ENCODE results near the gene DPEP3. TPM values are rescaled to one million over a fixed set of nuclear protein-coding genes. Genes with fewer than 3 reads are reported as not detected.
"Not testable (repeated sequence)": the region's sequence is repeated elsewhere in the genome, so short reads cannot be mapped to it uniquely, and the experiment has no call there.

The DPEP3 gene
- total RNA-seq, 4 donors from 2014 or later: 0.11 to 0.40 TPM; not detected in 2

DNA sequence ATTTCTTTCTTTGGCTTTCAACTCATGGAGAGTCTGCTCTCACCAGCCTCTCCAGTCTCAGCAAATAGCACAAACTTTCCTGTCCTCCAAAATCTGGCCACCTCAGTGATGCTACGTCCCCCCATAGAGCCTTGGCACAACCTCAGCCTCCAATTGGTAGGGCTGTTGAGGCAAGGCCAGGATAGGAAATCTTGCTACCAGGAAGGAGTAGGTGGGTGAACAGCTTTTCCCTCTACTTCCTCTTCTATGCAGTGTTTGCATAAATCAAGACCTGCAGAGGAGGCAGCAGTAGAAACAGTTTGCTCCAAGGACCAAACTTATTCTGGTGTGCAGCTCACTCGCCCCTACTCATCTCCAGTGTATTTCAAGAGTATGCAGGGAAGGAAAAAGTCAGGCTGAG lies 19.7 kb upstream of the DPEP3 start:
- intact Hi-C loops (cut with DNase I): loop anchor here (10.0 kb wide), 1 partner anchor 235 kb away; the partner anchor contains the start of gene ESRP2
- WGBS, 2 donors: 60 to 74% methylated on average over 2 of the region's 2 CpGs
- TF ChIP-seq, protein P1, sequence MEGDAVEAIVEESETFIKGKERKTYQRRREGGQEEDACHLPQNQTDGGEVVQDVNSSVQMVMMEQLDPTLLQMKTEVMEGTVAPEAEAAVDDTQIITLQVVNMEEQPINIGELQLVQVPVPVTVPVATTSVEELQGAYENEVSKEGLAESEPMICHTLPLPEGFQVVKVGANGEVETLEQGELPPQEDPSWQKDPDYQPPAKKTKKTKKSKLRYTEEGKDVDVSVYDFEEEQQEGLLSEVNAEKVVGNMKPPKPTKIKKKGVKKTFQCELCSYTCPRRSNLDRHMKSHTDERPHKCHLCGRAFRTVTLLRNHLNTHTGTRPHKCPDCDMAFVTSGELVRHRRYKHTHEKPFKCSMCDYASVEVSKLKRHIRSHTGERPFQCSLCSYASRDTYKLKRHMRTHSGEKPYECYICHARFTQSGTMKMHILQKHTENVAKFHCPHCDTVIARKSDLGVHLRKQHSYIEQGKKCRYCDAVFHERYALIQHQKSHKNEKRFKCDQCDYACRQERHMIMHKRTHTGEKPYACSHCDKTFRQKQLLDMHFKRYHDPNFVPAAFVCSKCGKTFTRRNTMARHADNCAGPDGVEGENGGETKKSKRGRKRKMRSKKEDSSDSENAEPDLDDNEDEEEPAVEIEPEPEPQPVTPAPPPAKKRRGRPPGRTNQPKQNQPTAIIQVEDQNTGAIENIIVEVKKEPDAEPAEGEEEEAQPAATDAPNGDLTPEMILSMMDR (IDR thresholded peaks at IDR 0.05): no peak
- TF ChIP-seq POLR2A (IDR thresholded peaks at IDR 0.05): no peak
- Histone ChIP-seq H3K27ac (peak overlapping the region in 1 of 3 donors; percentile 43), H3K9me3 (no peaks in the 10 kb centered on the region), H3K4me3 (replicated peaks in 1 of 3) (no peak overlapping the region), H3K36me3 (no peaks in the 10 kb centered on the region), H3K4me1 (no peaks in the 10 kb centered on the region), H3K27me3 (no peaks in the 10 kb centered on the region)
- DNase-seq: no peak

DNA sequence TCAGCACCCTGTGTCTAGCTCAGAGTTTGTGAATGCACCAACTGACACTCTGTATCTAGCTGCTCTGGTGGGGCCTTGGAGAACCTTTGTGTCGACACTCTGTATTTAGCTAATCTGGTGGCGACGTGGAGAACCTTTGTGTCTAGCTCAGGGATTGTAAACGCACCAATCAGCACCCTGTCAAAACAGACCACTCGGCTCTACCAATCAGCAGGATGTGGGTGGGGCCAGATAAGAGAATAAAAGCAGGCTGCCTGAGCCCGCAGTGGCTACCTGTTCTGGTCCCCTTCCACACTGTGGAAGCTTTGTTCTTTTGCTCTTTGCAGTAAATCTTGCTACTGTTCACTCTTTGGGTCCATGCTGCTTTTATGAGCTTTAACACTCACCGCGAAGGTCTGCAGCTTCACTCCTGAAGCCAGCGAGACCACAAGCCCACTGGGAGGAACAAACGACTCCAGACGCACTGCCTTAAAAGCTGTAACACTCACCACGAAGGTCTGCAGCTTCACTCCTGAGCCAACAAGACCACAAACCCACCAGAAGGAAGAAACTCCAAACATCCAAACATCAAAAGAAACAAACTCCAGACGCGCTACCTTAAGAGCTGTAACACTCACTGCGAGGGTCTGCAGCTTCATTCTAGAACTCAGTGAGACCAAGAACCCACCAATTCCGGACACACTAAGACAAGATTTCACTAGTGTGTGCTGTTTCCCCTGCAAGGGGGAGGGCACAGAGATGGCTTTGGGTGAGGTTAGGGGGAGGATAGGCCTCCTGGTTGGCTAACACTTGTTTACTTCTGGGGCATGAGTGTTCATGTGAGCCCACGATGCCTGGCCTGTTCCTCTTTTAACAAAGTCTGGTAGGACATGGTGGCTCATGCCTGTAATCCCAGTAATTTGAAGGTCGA lies 18.7 kb upstream of the DPEP3 start, which contains the start of gene DPEP2:
TSS of gene DPEP2 (minus strand) at position 706 of the 910 bp plus-strand sequence. CDS start 6,272 bp downstream, outside the sequence.
- intact Hi-C loops (cut with DNase I): loop anchor here (10.0 kb wide), 1 partner anchor 236 kb away; the partner anchor contains the start of gene ESRP2
- 79 to 81% methylated on average over 18 of the region's 18 CpGs for WGBS, 2 donors

DNA sequence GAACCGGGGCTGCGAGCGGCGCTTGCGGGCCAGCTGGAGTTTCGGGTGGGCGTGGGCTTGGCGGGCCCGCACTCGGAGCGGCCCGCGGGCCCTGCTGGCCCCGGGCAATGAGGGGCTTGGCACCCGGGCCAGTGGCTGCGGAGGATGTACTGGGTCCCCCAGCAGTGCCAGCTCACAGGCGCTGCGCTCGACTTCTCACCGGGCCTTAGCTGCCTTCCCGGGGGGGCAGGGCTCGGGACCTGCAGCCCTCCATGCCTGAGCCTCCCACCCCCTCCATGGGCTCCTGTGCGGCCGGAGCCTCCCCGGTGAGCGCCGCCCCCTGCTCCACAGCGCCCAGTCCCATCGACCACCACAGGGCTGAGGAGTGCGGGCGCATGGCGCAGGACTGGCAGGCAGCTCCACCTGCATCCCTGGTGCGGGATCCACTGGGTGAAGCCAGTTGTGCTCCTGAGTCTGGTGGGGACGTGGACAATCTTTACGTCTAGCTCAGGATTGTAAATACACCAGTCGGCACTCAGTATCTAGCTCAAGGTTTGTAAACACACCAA lies 18.0 kb upstream of the DPEP3 start:
- not testable (repeated sequence) for H3K9me3 ChIP-seq; H3K4me3 ChIP-seq (replicated peaks in 1 of 3); H3K4me1 ChIP-seq; H3K36me3 ChIP-seq; H3K27ac ChIP-seq; DNase-seq; H3K27me3 ChIP-seq
- WGBS, 2 donors: 93 to 96% methylated on average over 3 to 23 of the region's 36 CpGs
- intact Hi-C loops (cut with DNase I): loop anchor here (10.0 kb wide), 1 partner anchor 236 kb away; the partner anchor contains the start of gene ESRP2

More for the DNA sequence above, 18.7 kb upstream of the DPEP3 start, which contains the start of gene DPEP2:
- not testable (repeated sequence) for H3K4me1 ChIP-seq; H3K36me3 ChIP-seq; H3K27me3 ChIP-seq; H3K9me3 ChIP-seq; DNase-seq; H3K4me3 ChIP-seq (replicated peaks in 1 of 3)
- peak within 1 kb of the TSS in 1 of 3 donors; percentile 43 for H3K27ac ChIP-seq

DNA sequence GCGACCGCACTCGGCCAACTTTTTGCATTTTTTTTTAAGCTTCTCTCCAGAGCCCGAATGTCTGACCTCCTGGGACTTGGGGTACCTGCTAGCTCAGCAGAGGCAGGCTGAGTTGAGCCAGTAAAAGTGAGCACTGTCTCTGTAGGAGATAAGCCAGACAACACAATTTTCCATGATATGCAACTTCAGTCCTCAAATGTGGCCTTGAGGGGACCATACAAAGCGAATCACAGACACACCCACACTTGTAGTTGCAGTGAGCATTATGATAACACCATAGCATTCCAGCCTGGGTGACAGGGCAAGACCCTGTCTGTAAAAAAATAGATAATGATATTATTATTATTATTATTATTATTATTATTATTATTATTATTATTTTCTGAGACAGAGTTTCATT lies 16.4 kb upstream of the DPEP3 start:
- no peak for DNase-seq
- H3K4me1 ChIP-seq: peaks cover 10 to 11% of the 10 kb centered on the region in 2 donors
- 90 to 95% methylated on average over 5 of the region's 5 CpGs for WGBS, 2 donors
- H3K9me3 ChIP-seq: no peaks in the 10 kb centered on the region
- H3K36me3 ChIP-seq: no peaks in the 10 kb centered on the region
- no peaks in the 10 kb centered on the region for H3K27me3 ChIP-seq
- no peak overlapping the region for H3K4me3 ChIP-seq (replicated peaks in 1 of 3)
- no peak for TF ChIP-seq POLR2A (IDR thresholded peaks at IDR 0.05)
- TF ChIP-seq, protein P1 (IDR thresholded peaks at IDR 0.05): no peak
- intact Hi-C loops (cut with DNase I): loop anchor here (10.0 kb wide), 1 partner anchor 238 kb away; the partner anchor contains the start of gene ESRP2
- H3K27ac ChIP-seq: no peak overlapping the region

DNA sequence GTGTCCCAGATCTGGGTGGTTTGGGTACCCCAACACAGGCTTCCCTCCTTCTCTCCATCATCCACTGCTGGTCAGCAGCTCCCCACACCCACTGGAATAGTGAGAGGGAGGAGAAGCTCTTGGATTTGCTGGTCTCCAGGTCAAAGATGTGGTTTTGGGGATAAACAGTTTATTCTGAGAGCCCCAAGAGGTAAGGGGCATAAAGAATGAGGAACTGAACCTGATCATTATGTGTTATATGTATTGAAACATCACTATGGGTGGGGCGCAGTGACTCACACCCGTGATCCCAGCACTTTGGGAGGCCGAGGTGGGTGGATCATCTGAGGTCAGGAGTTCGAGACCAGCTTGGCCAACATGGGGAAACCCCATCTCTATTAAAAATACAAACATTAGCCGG lies 15.1 kb upstream of the DPEP3 start:
- peaks cover 10 to 11% of the 10 kb centered on the region in 2 donors for H3K4me1 ChIP-seq
- H3K9me3 ChIP-seq: no peaks in the 10 kb centered on the region
- no peak overlapping the region for H3K27ac ChIP-seq
- no peaks in the 10 kb centered on the region for H3K36me3 ChIP-seq
- TF ChIP-seq, protein P1 (IDR thresholded peaks at IDR 0.05): no peak
- TF ChIP-seq POLR2A (IDR thresholded peaks at IDR 0.05): no peak
- H3K4me3 ChIP-seq (replicated peaks in 1 of 3): no peak overlapping the region
- 74 to 86% methylated on average over 5 of the region's 5 CpGs for WGBS, 2 donors
- H3K27me3 ChIP-seq: no peaks in the 10 kb centered on the region
- DNase-seq: no peak
- intact Hi-C loops (cut with DNase I): loop anchor here (10.0 kb wide), 1 partner anchor 239 kb away; the partner anchor contains the start of gene ESRP2

DNA sequence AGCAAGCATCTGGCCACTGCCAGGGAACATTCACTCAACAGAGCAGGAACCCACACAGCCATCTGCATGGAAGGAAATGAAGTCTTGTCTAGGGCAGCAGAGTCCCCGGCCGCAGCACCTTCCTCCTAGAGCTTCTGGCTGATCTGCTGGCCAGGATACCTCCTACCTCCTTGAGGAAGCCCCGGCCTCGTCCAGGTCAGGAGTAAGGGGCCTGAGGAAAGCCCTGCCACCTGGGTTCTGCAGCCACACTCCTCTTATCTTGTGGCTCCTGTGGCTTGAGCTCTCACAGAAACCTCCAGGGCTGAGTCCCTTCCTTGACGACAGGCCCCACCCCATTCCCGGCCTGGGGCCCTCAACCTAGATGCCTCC lies 13.7 kb upstream of the DPEP3 start:
- WGBS, 2 donors: 73 to 78% methylated on average over 3 to 4 of the region's 6 CpGs
- H3K9me3 ChIP-seq; H3K36me3 ChIP-seq; DNase-seq; H3K27me3 ChIP-seq; H3K4me3 ChIP-seq (replicated peaks in 1 of 3): not testable (repeated sequence)
- Histone ChIP-seq H3K4me1 (peaks cover 10 to 11% of the 10 kb centered on the region in 2 donors), H3K27ac (peak overlapping the region in 1 of 3 donors; percentile 46)
- intact Hi-C loops (cut with DNase I): loop anchor here (5.0 to 10.0 kb wide), 2 partner anchors 48 to 241 kb away; partner anchors contain the start of gene ESRP2

Data from thyroid gland (tissue), 4 donors.